ENCODE measurements around the gene CRISPLD2.

CRISPLD2 gene

DNA sequence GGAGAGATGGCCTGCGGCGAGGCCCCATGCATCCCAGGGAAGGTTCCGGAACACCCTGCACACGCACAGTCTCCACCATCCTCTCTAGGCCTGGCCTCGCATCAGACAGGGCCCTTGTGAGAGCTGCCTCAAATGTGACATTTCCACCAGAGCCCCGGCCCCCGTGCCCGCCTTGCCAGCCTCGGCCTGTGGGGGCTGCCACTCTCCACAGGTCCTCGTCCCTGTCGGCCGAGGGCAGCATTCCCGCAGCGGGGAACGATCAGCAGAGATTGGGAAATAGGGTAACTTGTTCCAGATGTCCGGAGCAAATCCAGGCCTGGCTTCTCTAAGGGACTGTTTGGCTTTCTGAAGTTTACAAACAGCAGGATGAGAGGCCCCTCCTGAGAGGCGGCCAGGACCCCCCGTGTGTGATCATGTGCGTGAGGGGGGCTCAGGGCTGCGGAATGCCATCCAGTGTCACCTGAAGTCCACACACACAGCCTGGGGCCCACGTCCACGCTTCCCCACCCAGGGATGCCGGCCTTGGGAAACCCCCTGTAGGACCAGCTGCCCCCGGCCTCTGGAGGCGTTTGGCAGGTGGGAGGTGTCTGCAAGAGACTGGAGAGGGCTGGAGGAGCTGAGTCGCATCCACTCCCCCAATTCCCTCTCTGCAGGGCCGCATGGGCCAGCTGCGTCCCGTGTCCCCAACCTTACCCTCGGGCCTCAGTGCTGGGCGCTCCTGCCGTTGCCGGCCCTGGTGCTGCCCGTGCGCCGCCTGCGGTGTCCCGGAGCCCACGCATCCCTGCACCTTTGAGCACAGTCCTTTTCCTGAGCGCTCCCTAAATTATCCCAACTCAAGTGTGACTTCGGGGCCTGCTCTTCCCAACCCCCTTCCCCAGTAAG, 121.1 kb downstream of the CRISPLD2 start:
- no peak for DNase-seq

DNA sequence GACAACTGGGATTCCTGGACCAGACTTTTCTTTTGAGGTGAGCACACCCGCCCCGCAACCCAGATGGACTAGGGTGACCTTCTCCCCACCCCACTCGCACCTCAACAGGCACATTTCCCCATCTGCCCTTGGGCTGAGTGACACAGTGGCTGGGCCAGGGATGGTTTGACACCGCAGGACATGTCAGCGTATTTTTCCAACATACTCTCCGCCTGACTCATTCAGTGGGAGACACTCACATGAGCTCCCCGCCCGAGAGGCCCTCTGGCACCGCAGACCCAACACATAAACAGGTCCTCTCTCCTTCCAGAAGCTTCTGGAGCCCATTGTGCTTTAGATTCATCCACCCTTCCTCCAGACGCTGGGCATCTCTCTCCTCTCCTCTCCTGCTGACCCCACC, 122.1 kb downstream of the CRISPLD2 start:
- no peak for DNase-seq

DNA sequence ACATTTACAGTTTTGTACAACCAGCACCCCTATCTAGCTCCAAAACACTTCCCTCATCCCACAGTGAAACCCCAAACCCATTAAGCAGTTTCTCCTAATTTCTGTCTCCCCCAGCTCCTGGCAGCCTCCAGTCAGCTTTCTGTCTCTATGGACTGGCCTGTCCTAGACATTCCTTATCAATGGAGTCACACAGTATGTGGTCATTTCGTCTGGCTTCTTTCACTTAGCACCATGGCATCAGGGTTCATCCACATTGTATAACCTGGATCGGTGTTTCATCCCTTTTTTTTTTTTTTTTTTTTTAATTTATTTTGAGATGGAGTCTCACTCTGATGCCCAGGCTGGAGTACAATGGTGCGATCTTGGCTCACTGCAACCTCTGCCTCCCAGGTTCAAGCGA, 123.0 kb downstream of the CRISPLD2 start:
- no peak for DNase-seq

DNA sequence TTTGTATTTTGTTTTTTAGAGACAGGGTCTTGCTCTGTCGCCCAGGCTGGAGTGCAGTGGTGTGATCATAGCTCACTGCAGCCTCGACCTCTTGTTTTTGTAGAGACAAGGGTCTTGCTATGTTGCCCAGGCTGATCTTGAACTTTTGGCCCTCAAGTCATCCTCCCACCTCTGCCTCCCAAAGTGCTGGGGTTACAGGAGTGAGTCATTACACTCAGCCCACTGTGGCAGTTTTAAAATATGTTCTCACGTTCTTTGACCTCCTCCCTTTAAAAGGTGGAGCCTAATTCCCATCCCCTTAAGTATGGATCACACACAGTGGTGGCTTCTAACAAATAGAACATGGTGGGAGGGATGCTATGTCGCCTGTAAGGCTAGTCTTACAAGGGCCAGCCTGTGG, 123.8 kb downstream of the CRISPLD2 start:
- no peak for DNase-seq

DNA sequence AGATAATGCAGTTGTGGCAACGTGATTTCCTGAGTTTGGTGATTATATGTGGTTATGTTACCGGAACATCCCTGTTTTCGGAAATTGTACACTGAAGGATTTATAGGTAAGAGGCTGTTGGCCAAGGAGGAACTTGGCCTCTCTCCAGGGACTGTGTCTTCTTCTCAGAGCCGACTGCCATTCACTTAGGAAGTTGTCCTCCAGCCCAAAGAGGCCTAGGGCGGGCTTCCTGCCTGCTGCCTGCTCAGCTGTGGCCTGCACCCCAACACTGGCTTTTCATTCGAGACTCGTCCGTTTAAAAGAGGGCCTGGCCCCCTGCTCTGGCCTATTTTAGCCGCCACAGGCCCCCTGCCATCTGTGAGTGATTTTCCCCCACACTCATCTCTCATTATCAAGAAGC, 127.2 kb downstream of the CRISPLD2 start:
- DNase-seq: no peak

DNA sequence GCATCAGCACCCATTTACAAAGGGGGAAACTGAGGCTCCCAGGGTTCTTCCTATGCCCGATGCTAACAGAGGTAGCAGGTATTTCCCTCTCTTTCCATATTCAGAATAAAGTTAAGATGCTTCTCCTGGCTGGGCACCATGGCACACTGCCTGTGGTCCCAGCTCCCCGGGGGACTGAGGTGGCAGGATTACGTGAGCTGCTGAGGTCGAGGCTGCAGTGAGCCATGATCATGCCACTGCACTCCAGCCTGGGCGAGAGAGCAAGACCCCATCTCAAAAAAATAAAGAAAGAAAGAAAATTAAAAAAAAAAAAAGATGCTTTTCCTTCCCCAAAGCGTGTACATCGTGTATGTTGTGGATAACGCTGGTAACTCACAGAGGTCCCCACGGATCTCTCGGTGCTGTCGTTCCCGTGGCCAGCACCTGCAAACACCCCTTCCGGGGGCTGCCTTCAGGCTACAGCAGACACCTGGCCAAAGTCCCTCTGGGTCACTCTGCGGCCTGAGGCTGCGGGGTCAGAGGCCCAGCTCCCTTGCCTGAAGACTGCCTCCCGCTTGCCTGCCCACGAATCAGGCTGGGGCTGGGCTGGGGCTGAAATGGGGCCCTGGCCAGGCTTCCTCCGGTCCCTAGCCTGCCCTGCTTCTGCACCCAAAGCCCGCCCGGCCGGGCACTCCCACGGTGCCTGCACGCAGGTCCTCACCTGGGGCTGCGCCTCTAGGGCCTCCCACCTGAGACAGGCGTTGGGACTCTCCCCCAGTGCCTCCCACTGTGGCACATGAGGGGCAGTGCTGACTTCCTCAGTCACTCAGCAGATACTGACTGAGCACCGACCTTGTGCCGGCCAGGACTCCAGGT, 128.4 kb downstream of the CRISPLD2 start:
- no peak for DNase-seq

DNA sequence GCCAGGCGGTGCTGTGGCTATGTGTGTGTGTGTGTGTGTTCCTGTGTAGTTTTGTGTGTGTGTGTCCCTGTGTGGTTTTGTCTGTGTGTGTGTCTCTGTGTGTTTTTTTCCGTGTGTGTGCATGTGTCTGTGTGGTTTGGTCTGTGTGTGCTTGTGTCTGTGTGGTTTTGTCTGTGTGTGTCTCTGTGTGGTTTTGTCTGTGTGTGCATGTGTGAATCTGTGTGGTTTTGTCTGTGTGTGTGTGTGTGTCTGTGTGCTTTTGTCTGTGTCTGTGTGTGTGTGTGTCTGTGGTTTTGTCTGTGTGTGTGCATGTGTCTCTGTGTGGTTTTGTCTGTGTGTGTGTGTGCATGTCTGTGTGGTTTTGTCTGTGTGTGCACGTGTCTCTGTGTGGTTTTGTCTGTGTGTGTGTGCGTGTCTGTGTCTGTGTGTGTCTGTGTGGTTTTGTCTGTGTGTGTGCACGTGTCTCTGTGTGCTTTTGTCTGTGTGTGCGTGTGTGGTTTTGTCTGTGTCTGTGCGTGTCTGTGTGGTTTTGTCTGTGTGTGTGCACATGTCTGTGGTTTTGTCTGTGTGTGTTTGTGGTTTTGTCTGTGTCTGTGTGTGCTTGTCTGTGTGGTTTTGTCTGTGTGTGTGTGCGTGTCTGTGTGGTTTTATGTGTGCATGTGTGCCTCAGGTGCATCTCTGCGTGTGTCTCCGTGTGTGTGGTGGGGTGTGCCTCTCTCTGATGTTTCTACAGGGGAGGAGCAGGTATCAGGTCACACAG, 129.2 kb downstream of the CRISPLD2 start:
- DNase-seq: no peak

DNA sequence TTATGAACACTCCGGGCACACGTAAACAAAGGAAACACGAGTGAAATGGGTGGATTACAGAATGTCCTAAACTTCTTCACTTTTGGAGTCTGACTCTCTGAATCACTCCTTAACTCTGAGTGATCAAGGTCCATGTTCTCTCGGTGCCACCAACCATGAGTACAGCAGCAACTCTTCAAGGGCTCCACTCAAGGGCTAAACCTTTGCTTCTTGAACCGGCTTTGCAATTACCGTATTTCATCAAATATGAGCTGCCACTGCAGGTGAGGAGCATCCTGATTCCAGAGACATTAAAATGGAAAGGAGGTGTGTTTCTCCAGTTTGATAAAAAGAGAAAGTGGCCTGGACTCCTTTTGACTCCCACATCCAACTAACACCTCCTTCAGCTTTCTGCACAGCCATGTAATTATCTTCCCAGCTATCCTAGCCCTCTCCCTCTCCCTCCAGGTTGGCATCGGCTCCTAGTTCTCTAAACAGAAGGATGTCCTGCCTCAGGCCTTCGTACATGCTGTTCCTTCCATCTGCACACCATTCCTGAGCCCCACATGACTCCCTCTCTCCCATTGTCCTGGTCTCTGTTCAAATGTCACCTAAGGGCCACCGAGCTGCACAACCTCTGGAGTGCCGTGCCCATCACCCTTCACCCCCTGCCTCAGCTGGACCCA, 130.1 kb downstream of the CRISPLD2 start:
- no peak for DNase-seq

DNA sequence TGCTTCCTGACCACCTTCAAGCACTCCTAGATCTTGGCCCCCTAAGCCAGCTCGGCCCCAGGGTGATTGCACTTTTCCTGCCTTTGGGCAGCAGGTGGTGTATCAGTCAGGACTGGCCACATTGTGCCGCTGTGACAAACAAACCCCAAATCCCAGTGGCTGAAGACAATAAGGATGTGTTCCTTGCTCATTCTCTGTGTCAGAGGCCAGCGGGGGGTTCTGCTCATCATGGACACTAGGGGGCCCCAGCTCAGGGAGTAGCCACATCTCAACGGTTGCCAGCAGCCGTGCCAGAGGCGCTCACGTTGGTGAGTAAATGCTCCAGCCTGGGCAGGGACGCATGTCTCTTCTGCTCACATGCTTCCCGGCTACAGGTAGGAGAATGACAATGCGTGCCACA, 131.1 kb downstream of the CRISPLD2 start:
- DNase-seq: no peak

DNA sequence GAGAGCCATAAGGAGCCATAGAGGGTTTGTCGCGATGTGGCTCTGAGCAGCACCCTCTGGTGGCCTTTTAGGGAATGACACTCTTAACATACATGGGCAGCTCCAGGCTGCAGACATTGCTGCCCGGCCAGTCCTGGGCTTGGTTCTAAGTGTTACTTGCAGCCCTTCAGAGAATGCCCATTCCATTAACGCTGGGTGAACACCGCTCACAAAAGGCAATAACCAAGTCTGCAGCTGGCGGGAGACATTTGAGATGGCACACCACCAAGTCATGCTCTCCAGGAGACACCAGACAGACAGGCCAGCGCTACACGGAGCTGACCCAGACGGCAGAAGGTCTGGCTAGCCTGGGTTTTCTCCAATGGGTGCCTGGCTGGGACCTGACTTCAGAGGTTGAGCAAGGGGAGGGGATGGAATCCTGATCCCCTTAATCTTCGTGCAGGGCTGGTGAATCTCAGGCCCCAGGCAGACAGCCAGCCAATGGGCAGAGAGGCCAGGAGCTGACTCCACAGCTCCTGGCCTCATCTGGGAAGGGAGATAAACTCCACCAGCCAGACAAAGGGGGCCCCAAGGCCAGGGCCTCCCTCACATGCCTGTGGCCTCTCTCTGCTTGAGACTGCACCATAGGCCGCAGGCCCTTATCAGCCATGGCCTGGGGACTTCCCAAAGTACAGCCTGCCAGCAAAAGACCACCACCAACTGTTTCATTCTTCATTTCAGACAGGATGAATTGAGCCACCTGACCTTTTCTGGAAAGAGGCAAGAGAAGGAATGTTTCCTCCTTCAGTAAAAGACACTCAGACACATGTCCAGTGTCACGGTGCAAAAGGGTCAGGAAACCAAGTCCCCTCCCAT, 132.8 kb downstream of the CRISPLD2 start:
- DNase-seq: peak; percentile 81

DNA sequence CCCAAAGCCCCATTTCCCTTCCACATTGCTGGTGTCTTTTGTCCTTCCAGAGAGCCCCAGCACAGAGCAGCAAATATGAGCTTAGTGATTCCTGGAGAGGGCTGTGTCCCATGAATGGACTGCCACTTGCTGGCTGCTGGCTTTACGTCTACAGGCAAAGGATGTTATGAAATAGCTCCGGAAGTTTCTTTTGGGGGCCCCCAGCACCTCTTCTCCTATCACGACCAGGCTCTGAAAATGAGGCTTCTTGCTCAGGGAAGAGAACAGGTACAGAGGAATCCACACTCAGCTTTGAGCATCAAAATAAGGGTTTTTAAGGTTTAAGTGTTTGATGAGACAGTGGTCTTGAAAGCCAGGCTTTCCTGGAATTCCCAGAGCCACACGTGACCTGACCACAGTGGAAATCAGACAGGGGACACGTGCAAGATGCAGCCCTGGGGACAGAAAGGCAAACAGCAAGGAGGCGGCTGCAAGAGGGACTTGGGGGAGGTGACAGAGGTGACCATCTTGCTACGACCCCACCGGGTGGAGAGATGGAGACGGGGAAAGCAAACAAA, 133.5 kb downstream of the CRISPLD2 start:
- DNase-seq: no peak

DNA sequence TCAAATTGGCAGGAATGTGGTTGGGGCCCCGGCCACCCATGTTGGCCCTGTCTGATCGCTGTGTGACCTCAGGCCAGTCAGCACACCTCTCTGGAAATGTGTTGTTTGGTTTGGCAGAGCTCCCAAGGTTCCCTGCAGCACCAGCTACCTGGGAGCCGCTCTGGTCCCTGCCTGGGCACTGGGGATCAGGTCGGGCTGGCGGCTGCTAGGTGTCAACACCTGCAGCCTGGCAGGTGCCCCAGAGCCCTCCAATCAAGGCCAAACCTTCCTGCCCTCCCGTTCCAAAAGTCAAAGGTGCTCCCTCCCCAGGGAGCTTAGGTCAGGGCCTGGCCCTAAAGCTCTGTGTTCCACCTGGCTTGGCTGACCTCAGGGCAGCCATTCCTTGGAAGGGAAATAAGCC, 135.6 kb downstream of the CRISPLD2 start:
- no peak for DNase-seq

DNA sequence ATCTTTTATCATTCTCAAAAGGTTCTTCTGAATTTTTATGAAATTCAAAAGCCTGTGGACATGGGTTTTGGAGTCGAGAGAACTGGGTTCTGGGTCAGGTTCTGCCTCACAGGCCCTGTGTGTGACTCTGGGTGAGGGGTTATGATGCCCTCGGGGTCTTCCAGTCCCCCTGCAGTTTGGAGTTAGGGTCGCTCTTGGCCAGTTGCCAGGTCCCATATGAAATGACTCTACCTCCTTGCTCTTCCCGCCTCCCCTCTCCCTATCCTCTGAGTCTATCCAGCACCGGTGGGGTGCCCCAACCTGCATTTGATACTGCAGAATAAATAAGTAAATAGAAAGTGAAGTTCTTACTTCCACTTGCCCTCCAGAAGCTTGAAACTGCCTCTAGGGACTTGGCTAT, 137.4 kb downstream of the CRISPLD2 start:
- DNase-seq: no peak

DNA sequence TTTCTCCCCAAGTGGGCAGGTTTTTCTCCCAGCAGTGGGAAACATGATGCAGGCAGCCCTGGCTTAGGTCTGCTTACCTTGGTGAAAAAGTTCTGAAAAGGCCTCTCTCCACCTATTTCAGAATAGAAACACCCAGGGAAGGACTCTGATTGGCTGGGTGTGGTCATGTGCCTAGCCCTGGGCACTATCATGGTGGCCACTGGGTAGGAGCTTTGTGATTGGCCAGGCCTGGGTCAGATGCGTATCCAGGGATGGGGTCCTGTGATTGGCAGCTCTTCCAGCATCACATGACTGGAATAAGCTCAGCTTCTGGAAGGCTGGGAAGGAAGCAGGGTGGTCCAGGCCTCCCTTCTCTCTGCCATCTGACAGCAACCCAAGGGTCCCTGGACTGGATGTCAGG, 138.0 kb downstream of the CRISPLD2 start:
- no peak for DNase-seq
